Skeletal muscle tissue (tissue), 4 donors: Measurements from ENCODE around the gene PCSK6. TPM values are rescaled to one million over a fixed set of nuclear protein-coding genes. Genes with fewer than 3 reads are reported as not detected.
"Not testable (repeated sequence)": the region's sequence is repeated elsewhere in the genome, so short reads cannot be mapped to it uniquely, and the experiment has no call there.

ENCODE experiments used
- H3K27ac ChIP-seq: one replicate; pipeline ENCODE4 v1.7.0; 2013; ENCODE audit warnings: mild to moderate bottlenecking, low read depth, low read length, inconsistent platforms
- H3K27me3 ChIP-seq, 3 donors: one replicate each; pipeline ENCODE4 v1.7.0; 2013; ENCODE audit warnings: low read length in 3 of 3; ENCODE audit not compliant: control insufficient read depth in 3 of 3, insufficient read depth in 3 of 3
- H3K36me3 ChIP-seq, 3 donors: one replicate each; pipeline ENCODE4 v1.7.0; 2013; ENCODE audit warnings: low read length in 3 of 3; ENCODE audit not compliant: control insufficient read depth in 3 of 3, insufficient read depth in 3 of 3
- H3K4me1 ChIP-seq, 3 donors: one replicate each; pipeline ENCODE4 v1.7.0; 2013; ENCODE audit warnings: low read length in 3 of 3, mild to moderate bottlenecking in 3 of 3; ENCODE audit not compliant: control insufficient read depth in 3 of 3, insufficient read depth in 3 of 3
- H3K4me3 ChIP-seq, 3 donors: one replicate each; pipeline ENCODE4 v1.7.0; 2013; ENCODE audit warnings: low read length in 3 of 3
- H3K9ac ChIP-seq, 3 donors: one replicate each; pipeline ENCODE4 v1.7.0; 2013; ENCODE audit warnings: low read length in 3 of 3, mild to moderate bottlenecking in 3 of 3, moderate library complexity in 2 of 3, low read depth in 1 of 3
- H3K9me3 ChIP-seq, 3 donors: one replicate each; pipeline ENCODE4 v1.7.0; 2013; ENCODE audit warnings: low read length in 3 of 3; ENCODE audit not compliant: control insufficient read depth in 3 of 3
- total RNA-seq: library from RNA; depleted of rRNA; stranded (reverse); fragments of >200 nt; gene quantifications from one replicate; pipeline ENCODE4 v1.2.3, GENCODE V29; 2014
- donor health status: Osteomylitis.

PCSK6 gene
- total RNA-seq, 1 donor from 2014 or later: 11.5 TPM

DNA sequence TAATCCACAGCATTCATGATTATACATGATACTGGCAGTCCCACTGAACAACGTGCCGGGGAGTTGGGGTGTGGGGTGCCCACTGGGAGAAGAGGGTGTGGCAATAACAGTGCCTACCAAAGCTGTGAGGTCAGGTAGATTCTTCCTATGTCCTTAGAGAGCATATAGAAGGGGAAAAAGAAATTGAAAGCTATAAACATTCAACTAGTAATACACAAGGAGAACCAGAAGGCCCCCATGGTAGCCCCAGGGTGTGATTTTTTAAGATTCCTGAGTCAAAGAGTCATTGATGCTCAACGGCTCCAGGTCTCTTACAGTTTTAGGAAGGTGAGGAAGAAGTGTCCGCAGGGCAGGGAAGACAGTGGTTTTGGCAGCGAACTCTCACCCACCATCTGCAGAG is 25.8 kb downstream of the PCSK6 start:
- not testable (repeated sequence) for H3K9me3 ChIP-seq, H3K27me3 ChIP-seq, H3K4me1 ChIP-seq, H3K4me3 ChIP-seq, H3K9ac ChIP-seq, H3K27ac ChIP-seq, H3K36me3 ChIP-seq

- H3K4me3 ChIP-seq: no peak overlapping the region
- H3K4me1 ChIP-seq: peaks cover 0 to 7% (median 4%) of the 10 kb centered on the region in 3 donors
- no peaks in the 10 kb centered on the region for H3K36me3 ChIP-seq
- H3K9me3 ChIP-seq: peaks cover 0 to 3% (median 3%) of the 10 kb centered on the region in 3 donors
- H3K27me3 ChIP-seq: no peaks in the 10 kb centered on the region
- no peak overlapping the region for H3K9ac ChIP-seq
- no peak overlapping the region for H3K27ac ChIP-seq
These were observed 26.2 kb downstream of the PCSK6 start for GRCh38 chr15:101463270-101463669.

- Histone ChIP-seq H3K27ac (no peak overlapping the region), H3K36me3 (no peaks in the 10 kb centered on the region), H3K9ac (no peak overlapping the region), H3K4me1 (peaks cover 7 to 12% (median 10%) of the 10 kb centered on the region in 3 donors), H3K9me3 (peaks cover 0 to under 1% (median under 1%) of the 10 kb centered on the region in 3 donors), H3K27me3 (no peaks in the 10 kb centered on the region), H3K4me3 (no peak overlapping the region)
These were observed 28.4 kb downstream of the PCSK6 start for GRCh38 chr15:101461097-101461496.

GRCh38 chr15:101459579-101460300 is 29.8 kb downstream of the PCSK6 start:
- Histone ChIP-seq H3K27ac (peak overlapping the region; percentile 33), H3K9me3 (no peaks in the 10 kb centered on the region), H3K4me3 (no peak overlapping the region), H3K27me3 (no peaks in the 10 kb centered on the region), H3K4me1 (peaks cover 19 to 25% (median 20%) of the 10 kb centered on the region in 3 donors), H3K9ac (no peak overlapping the region), H3K36me3 (no peaks in the 10 kb centered on the region)

DNA sequence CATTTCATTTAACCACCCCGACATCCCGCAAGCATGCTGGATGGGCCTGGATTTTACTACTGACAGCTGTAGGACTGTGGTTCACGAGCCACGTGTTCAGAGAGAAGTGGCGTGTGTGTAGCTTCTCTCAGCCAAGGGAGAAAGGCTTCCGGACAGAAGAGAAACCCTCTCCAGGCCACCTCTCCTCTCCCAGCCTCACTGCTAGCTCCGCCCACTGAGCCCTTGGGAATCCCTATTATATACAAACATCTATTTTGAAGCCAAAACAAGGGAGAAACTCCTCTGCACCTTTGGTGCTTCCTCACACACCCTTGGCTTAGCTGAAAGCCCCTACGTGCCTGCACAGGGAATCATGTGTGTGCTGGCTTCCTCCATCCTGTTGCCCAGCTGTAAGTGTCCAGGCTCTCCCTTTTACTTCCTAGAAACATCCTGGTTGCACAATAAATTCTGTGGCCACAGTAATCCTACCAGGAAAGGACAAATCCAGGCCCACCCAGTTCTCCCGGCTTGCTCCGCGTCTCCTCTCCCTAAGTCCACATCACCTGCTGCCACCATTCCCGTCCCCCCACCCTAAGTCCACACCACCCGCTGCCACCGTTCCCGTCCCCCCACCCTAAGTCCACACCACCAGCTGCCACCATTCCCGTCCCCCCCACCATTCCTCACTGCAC is 30.5 kb downstream of the PCSK6 start:
- H3K27ac ChIP-seq: peak overlapping the region; percentile 33

GRCh38 chr15:101458158-101458900 is 31.2 kb downstream of the PCSK6 start:
- Histone ChIP-seq H3K36me3 (no peaks in the 10 kb centered on the region), H3K9me3 (no peaks in the 10 kb centered on the region), H3K27ac (peak overlapping the region; percentile 33), H3K27me3 (no peaks in the 10 kb centered on the region), H3K4me3 (no peak overlapping the region), H3K9ac (no peak overlapping the region), H3K4me1 (peaks cover 17 to 23% (median 23%) of the 10 kb centered on the region in 3 donors)

More for the DNA sequence above, 30.5 kb downstream of the PCSK6 start:
- H3K4me1 ChIP-seq: peaks cover 18 to 23% (median 23%) of the 10 kb centered on the region in 3 donors
- no peaks in the 10 kb centered on the region for H3K36me3 ChIP-seq
- H3K9ac ChIP-seq: no peak overlapping the region
- no peaks in the 10 kb centered on the region for H3K27me3 ChIP-seq
- H3K9me3 ChIP-seq: no peaks in the 10 kb centered on the region
- H3K4me3 ChIP-seq: no peak overlapping the region

- H3K9me3 ChIP-seq: no peaks in the 10 kb centered on the region
- peaks cover 17 to 23% (median 23%) of the 10 kb centered on the region in 3 donors for H3K4me1 ChIP-seq
- no peak overlapping the region for H3K27ac ChIP-seq
- no peaks in the 10 kb centered on the region for H3K36me3 ChIP-seq
- H3K27me3 ChIP-seq: no peaks in the 10 kb centered on the region
- no peak overlapping the region for H3K9ac ChIP-seq
- no peak overlapping the region for H3K4me3 ChIP-seq
These were observed 31.8 kb downstream of the PCSK6 start for GRCh38 chr15:101457696-101458095.

DNA sequence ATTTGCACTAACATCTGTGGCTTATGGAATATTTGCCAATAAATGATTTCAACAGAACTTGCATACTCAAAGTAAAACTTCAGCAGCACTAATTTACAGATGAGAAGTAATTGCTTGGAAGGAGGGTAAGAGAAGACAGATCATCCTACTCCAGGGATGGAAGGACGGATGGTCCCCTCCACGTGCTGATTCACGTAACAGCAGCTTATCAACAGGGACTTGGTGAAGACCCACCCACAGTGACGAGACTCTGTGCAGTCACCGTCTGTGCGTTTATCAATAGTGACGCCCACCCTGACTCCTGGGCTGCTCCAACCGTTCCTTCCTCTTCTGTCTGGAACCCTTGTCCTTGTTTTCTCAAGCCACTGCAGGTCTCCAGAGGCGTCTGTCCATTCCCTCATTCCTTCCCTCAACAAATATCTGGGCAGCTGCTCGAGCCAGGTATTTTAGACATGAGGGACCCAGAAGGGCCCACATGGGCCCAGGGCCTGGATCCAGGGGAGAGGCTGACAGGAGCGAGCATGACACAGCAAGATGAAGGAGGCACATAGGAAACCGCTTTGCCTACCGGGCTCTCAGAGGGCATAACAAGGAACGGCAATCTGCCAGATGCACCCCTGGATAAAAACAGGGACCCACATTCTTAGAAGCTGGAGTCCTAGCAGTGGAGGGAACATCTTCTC is 33.3 kb downstream of the PCSK6 start:
- Histone ChIP-seq H3K4me1 (peaks cover 25 to 30% (median 29%) of the 10 kb centered on the region in 3 donors), H3K27ac (peak overlapping the region; percentile 79), H3K9ac (peak overlapping the region in 2 of 3 donors; percentile 10 to 33), H3K36me3 (no peaks in the 10 kb centered on the region), H3K4me3 (no peak overlapping the region), H3K9me3 (no peaks in the 10 kb centered on the region), H3K27me3 (no peaks in the 10 kb centered on the region)

- Histone ChIP-seq H3K27ac (peak overlapping the region; percentile 79), H3K4me1 (peaks cover 32 to 36% (median 34%) of the 10 kb centered on the region in 3 donors)
These were observed 34.0 kb downstream of the PCSK6 start for GRCh38 chr15:101455291-101456025.

More at GRCh38 chr15:101455291-101456025, 34.0 kb downstream of the PCSK6 start:
- Histone ChIP-seq H3K36me3 (no peaks in the 10 kb centered on the region), H3K27me3 (no peaks in the 10 kb centered on the region), H3K9ac (peak overlapping the region in 2 of 3 donors; percentile 34 to 68), H3K9me3 (no peaks in the 10 kb centered on the region), H3K4me3 (peak overlapping the region; percentile 4 to 54 (median 7))
